WI38 (cell line): ENCODE results near the gene JAK2.
"Not testable (repeated sequence)": the region's sequence is repeated elsewhere in the genome, so short reads cannot be mapped to it uniquely, and the experiment has no call there.

Experiments used
- H3K4me3 ChIP-seq: 2 replicates; pipeline ENCODE4 v1.5.1; 2011; ENCODE audit warnings: low read depth, mild to moderate bottlenecking, control low read depth, low read length
- TF ChIP-seq, protein P1 (sequence below): IDR thresholded peaks from 2 replicates; pipeline ENCODE4 v1.5.1; 2012; ENCODE audit warnings: low read depth, mild to moderate bottlenecking, control low read depth, low read length

JAK2 gene

DNA sequence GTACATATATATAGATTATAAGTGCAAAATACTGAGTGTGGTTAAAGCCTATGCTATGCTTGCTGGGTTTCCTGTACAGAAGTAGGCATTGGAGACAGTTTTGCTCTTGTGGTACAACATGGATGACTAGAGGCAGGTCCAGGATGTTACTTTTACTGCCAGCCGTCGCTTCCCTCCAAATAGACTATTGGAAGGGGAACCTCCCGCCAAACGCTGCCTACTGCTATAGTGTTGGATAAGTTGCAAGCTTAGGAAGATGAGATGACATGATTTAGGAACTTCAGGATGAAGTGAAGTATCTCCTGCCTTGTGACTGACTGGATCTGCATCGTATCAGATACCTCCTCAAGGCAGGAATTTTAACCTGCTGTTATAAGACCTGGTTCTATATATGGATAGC, 30.9 kb downstream of the JAK2 start:
- TF ChIP-seq, protein P1, sequence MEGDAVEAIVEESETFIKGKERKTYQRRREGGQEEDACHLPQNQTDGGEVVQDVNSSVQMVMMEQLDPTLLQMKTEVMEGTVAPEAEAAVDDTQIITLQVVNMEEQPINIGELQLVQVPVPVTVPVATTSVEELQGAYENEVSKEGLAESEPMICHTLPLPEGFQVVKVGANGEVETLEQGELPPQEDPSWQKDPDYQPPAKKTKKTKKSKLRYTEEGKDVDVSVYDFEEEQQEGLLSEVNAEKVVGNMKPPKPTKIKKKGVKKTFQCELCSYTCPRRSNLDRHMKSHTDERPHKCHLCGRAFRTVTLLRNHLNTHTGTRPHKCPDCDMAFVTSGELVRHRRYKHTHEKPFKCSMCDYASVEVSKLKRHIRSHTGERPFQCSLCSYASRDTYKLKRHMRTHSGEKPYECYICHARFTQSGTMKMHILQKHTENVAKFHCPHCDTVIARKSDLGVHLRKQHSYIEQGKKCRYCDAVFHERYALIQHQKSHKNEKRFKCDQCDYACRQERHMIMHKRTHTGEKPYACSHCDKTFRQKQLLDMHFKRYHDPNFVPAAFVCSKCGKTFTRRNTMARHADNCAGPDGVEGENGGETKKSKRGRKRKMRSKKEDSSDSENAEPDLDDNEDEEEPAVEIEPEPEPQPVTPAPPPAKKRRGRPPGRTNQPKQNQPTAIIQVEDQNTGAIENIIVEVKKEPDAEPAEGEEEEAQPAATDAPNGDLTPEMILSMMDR = no peak
- H3K4me3 ChIP-seq = no peak overlapping the region

DNA sequence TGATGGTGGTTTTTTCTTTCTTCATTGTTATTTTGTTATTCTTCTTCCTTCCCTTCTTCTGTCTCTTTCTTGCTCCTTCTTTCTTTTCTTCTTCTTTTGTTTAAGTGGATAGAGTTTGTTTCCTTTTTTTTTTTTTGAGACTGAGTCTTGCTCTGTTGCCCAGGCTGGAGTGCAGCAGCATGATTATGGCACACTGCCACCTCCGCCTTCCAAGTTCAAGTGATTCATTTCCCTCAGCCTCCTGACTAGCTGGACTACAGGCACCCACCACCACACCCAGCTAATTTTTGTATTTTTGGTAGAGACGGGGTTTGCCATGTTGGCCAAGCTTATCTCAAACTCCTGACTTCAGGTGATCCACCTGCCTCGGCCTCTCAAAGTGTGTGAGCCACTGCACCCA, 40.3 kb downstream of the JAK2 start:
- H3K4me3 ChIP-seq = no peak overlapping the region
- TF ChIP-seq, protein P1 = no peak

DNA sequence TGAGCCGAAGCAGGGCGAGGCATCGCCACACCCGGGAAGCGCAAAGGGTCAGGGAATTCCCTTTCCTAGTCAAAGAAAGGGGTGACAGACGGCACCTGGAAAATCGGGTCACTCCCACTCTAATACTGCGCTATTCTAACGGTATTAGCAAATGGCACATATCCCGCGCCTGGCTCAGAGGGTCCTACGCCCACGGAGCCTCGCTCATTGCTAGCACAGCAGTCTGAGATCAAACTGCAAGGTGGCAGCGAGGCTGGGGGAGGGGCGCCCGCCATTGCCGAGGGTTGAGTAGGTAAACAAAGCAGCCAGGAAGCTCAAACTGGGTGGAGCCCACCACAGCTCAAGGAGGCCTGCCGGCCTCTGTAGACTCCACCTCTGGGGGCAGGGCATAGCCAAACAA, 46.9 kb downstream of the JAK2 start:
- not testable (repeated sequence) for H3K4me3 ChIP-seq

DNA sequence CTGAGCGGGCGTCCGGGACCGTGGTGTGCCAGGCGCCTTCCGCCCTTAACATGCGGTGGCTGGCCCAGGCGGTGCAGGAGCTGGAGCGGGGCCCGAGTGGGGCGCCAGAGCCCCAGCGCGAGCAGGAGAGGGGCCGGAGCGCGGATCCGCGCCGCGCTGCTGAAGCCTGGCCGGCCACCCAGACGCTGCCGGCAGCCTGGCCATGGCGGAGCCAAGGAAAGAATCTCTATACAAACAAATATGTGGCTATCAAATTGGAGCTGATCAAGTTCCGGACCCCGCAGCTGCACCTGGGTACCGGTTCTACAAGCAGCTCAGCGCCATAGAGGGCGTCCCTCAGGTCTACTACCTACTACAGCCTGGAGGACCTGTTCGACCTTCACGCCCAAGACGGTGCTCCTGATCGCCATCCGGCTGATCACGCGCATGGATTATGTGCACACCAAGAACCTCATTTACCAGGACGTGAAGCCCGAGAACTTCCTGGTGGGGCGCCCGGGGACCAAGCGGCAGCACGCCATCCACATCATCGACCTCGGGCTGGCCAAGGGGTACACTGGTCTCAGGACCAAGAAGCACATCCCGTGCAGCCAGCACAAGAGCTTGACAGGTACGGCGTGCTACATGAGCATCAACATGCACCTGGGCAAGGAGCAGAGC, 55.8 kb downstream of the JAK2 start:
- TF ChIP-seq, protein P1 = no peak
- H3K4me3 ChIP-seq = no peak overlapping the region

DNA sequence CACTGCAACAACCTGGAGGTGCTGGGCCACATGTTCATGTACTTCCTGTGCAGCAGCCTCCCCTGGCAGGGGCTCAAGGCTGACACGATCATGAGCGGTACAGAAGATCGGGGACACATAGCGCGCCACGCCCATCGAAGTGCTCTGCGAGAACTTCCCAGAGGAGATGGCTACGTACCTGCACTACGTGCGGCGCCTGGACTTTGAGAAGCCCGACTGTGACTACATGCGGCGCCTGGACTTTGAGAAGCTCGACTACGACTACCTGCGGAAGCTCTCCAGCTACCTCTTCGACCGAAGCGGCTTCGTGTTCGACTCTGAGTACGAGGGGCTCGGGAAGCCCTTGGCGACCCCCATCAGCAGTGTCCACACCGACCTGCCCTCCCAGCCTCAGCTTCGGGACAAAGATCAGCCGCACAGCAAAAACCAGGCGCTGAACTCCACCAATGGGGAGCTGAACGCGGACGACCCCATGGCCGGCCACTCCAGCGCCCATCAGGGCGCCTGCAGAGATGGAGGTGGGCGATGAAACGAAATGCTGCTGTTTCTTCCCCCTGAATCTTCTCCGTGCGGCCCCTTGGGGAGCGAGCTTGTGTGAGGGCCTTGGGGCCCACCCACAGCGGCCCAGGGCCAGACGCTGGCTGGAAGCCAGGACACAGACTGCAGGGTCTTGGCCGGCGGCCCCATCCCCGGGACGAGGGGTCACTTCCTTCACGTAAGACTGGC, 56.5 kb downstream of the JAK2 start:
- H3K4me3 ChIP-seq = no peak overlapping the region
- TF ChIP-seq, protein P1 = no peak

DNA sequence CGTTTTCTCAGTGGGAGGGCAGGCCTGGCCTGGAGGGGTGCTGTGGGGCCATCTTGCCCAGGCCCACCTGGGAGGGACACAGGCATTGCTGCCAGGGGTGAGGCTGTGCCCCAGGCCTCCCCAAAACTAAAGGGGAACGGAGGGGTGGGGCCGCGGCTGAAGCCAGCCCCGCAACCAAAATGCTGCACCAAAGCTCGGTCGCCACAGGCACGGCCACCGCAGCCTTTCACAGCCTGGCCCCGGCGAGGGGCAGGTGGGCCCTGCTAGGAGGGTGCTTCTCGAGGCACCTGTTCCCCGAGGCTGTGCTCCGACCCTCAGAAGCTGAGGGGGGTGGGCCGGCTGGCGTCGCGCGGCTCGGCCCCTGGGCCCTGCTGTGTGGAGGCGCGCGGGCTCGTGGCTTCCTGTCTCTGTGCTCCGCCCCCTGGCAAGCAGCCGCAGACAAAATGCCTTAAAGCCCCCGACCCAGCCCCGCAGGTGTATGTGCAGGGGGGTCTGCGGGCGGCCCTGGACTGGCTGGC, 57.6 kb downstream of the JAK2 start:
- TF ChIP-seq, protein P1 = no peak
- H3K4me3 ChIP-seq = no peak overlapping the region

DNA sequence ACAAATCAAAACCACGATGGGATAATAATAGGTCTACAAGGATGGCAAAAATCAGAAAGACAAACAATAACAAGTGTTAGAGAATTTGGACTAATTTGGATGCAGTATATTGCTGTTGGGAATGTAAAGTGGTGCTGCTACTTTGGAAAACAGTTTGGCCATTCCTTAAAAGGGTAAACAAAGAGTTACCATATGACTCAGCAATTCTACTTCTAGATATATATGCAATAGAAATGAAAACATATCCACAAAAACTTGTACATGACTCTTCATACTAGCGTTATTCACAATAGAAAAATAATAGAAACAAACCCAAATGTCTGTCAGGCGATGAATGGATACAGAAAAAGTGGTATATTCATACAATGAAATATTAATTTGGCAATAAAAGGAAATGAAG, 58.3 kb downstream of the JAK2 start:
- TF ChIP-seq, protein P1 = no peak
- H3K4me3 ChIP-seq = no peak overlapping the region

DNA sequence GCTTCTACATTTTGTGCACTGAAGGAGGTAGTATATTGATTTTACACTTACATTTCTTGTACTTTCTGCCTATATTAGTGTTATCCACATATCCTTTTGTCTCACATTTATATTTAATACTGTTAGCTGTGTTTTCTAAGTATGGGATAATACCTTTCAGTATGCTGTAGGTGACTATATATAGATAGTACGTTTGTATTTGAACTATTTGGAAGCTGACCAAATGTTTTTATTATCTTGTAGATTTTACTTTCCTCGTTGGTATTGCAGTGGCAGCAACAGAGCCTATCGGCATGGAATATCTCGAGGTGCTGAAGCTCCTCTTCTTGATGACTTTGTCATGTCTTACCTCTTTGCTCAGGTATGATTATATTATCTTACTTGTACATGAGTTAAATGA, 59.1 kb downstream of the JAK2 start:
- TF ChIP-seq, protein P1 = no peak
- no peak overlapping the region for H3K4me3 ChIP-seq
